ENCODE data around the gene IFI27L2.

The IFI27L2 gene

GRCh38 chr14:94145902-94146527 lies 16.6 kb upstream of the IFI27L2 start:
- no peak for DNase-seq

DNA sequence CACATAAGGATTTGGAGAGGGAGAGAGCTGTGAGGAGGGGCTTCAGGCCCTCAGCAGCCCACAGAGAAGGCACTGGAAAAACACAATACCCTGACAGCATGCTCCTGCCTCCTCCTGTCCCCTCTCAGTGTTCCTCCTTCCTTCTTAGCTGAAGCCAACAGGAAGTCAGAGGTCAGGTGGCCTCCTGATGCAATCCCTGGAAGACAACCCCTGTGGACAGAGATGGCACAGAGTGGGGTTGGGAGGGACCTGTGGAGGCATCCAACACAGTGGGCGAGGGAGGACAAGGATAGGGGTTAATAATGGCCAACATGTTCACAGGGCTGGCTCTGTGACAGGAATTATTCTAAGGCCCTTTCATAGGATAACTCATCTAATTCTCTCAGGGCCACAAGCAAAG lies 15.4 kb upstream of the IFI27L2 start:
- peak; percentile 51 to 53 for DNase-seq

DNA sequence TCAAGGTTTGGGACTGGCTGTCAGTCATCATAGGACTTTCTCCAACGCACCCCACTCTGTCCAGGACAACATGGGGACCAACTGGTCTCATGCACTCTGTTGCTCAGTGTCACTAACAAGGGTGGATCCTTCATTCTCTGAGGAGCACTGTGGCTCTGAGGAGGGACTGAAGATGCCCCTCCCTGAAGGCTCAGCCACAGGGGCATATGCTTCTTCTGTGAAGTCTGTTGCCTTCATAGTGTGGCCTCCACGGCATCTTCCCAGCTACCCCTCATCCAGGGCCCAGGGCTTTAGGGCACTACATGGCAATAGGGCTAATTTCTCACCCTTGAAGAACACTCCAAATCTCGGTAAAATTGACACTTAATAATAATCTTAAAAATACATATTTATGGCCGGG lies 14.3 kb upstream of the IFI27L2 start:
- DNase-seq = no peak

- no peak for DNase-seq
Measured at GRCh38 chr14:94143239-94143638, 13.8 kb upstream of the IFI27L2 start.

DNA sequence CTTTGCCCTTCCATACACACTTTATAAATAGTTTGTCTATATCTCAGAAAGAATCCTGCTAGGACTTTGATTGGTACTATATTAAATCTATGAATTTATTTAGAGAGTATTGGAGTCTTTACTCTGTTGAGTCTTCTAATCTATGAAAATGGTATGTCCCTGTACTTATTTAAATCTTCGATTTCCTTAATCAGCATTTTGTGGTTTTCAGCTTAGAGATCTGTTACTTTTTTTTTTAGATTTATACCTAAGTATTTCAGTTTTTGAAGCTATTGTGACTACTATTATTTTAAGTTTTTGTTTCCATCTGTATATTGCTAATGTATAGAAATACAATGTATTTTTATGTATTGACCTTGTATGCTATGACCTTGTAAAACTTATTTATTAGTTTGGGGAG lies 13.4 kb upstream of the IFI27L2 start:
- no peak for DNase-seq

DNA sequence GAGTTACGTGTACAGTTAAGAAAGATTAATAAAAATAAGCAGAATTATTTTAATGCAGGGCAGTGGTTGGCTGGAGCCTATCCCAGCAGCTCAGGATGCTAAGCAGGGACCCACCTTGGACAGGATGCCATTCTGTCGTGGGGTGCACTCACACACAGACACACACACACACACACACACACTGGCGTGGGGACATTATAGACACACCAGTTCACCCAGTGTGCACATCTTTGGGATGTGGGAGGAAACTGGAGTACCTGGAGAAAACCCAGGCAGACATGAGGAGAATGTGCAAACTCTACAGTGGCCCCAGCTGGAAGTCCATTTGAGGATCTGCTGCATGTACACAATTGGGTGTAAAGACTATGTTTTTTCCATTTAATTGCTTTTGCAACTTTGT lies 12.8 kb upstream of the IFI27L2 start:
- DNase-seq = no peak

- DNase-seq = no peak
Measured at GRCh38 chr14:94139421-94139820, 10.0 kb upstream of the IFI27L2 start.

GRCh38 chr14:94139006-94139405 lies 9.6 kb upstream of the IFI27L2 start:
- no peak for DNase-seq

GRCh38 chr14:94138251-94138650 lies 8.8 kb upstream of the IFI27L2 start:
- DNase-seq = no peak

GRCh38 chr14:94136575-94137331 lies 7.3 kb upstream of the IFI27L2 start:
- peak; percentile 64 to 74 for DNase-seq

DNA sequence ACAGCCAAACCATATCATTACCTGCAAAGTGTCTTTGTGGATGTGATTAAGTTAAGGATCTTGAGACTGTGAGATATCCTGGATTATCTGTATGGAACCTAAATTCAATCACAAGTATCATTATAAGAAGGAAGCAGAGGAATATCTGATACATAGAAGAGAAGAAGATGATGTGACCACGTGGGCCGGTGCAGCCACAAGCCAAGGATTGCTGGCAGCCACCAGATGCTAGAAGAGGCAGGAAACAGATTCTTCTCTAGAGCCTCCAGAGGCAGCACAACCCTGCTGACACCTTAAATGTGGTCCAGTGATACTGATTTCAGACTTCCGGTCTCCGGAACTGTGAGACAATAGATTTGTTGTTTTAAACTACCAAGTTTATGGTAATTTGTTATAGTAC lies 6.1 kb upstream of the IFI27L2 start:
- no peak for DNase-seq

- DNase-seq = peak; percentile 71 to 75
Measured at GRCh38 chr14:94132285-94132887, 3.0 kb upstream of the IFI27L2 start.

DNA sequence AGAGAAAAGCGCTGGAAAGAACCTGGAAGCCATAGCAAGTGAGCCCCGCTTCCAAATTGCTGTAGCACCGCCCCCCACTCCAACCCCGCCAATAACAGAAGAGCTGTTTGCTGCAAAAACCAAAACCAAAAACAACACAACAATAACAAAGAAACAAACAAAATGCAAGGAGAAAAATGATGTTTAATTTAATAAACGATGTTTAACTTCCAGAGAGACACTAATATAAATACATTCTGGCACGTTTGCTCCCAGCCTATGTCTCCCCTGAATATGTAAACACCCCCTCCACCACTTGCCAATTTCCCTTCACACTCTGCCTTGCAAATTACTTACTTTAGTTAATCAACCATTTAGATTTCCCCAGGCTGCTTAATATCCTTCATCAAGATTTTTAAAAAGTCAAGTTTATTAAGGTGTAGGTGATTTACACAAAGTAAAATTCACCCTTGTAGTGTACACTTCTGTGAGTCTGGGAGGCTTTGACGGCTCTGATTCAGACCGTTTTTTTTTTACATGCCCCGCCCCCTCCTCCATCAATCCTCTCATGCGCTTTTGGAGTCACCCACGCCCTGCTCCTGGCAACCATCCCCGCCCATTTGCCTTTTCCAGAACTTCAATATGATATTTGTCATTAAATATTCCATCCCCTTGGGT lies 482 bp upstream of the IFI27L2 start:
- DNase-seq = no peak

DNA sequence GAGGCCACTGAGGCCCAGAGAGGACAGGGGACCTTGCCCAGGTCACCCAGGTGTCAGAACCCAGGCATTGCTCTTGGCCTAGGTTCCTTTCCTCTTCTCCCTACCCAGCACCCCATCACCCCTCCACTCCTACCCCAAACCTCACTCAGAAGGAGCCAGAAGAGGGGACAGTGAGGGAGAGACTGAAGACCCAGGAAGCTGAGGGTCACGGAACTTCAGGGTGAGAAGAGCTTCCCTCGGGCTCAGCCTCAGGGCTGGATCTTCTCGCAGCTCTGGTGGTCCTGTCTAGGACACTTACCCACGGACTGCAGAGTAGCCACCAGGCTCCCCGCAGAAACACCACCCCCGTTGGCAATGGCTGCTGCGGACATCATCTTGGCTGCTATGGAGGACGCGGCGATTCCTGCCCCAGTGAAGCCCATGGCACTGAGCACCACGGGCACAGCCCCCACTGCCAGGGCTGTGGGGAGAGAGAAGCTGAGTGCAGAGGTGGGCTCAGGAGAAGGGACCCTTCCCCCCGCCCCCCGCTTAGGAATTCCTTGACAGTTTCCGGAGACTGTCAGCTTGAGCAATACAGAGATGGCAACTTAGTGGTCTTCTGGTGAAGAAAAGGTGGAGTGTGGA lies 1.1 kb downstream of the IFI27L2 start:
- DNase-seq = no peak

DNA sequence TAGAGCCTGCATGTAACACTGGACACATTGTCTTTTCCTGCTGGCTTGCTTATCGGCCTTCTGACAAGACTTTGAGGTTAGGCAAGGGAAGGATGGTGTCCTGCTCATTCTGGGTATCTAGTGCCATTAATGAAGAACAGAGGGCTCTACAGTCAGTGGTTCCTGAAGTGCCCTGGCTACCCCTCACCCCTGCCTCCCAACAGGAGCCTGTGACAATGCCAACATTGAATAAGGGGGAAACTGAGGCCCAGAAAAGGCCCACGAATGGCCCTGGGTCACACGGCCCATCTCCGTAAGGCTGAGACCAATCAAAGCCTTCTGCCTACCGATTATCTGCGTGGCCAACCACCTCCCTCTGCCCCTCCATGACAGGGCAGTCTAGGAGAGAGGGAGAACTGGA lies 2.1 kb downstream of the IFI27L2 start:
- no peak for DNase-seq

DNA sequence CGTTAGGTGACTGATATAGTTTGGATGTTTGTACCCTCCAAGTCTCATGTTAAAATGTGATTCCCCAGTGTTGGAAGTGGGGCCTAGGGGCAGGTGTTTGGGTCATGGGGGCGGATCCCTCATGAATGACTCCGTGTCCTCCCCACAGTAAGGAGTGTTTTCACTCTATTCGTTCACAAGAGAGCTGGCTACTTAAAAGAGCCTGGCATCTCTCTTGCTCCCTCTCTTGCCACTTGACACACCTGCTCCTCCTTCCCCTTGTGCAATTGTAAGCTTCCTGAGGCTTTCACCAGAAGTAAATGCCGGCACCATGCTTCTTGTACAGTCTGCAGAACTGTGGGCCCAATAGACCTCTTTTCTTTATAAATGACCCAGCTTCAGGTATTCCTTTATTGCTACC lies 2.6 kb downstream of the IFI27L2 start:
- DNase-seq = no peak

GRCh38 chr14:94126419-94126677 lies 3.1 kb downstream of the IFI27L2 start:
- DNase-seq = no peak

- no peak for DNase-seq
Measured at GRCh38 chr14:94125659-94126418, 3.6 kb downstream of the IFI27L2 start.

DNA sequence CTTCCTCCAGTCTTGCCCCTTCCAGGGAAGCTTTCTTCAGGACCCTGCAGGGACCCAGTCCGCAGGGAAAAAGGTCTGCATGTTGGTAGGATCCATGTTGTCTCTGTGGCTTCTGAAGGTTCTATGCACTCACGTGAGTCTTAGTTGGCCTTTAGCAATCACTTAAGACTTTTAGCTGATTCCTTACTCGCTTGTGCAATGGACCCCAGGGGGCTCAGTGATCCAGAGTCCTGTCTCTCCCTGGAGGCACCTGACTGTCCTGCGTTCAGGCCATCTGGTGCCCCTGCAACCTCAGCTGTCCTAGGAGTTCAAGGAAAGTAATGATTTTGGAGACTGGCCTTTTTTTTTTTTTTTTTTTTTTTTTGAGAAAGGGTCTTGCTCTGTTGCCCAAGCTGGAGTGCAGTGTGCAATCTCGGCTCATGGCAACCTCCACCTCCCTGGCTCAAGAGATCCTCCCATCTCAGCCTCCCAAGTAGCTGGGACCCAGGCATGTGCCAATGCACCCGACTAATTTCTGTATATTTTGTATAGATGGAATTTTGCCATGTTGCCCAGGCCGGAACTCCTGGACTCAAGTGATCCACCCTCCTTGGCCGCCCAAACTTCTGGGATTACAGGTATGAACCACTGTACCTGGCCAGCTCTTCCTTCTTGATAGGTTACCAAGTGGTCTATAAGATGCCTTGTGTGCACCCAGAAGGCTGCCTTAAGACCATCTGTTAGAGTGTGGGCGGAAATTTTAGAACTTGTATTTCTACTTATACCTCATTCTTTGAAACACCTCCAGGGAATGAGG lies 4.6 kb downstream of the IFI27L2 start:
- no peak for DNase-seq

- DNase-seq = no peak
Measured at GRCh38 chr14:94123868-94124267, 5.5 kb downstream of the IFI27L2 start.

- no peak for DNase-seq
Measured at GRCh38 chr14:94123296-94123695, 6.1 kb downstream of the IFI27L2 start.

DNA sequence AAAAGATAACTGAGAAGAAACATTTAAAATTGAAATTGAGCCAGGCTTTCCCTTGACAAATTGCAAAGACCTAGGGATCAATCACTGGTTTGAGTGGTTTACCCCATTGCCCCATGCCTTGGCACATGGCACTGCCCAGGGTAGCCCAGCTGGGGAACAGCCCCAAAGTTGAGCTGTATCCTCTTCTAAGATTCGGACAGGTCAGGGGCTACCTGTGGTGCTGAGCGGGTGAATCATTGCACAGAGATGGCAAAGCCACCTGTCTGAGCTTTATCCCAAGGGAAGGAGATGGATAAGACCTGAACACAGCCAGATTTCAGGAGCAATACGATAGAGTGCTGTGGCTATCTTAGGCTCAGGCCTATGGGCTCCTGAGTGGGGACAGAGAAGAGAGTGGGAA lies 7.0 kb downstream of the IFI27L2 start:
- no peak for DNase-seq
